Measurements from ENCODE around the gene SMIM1.
A peak's percentile ranks its signal among the peaks of the same experiment; 100 is the strongest.

The SMIM1 gene

DNA sequence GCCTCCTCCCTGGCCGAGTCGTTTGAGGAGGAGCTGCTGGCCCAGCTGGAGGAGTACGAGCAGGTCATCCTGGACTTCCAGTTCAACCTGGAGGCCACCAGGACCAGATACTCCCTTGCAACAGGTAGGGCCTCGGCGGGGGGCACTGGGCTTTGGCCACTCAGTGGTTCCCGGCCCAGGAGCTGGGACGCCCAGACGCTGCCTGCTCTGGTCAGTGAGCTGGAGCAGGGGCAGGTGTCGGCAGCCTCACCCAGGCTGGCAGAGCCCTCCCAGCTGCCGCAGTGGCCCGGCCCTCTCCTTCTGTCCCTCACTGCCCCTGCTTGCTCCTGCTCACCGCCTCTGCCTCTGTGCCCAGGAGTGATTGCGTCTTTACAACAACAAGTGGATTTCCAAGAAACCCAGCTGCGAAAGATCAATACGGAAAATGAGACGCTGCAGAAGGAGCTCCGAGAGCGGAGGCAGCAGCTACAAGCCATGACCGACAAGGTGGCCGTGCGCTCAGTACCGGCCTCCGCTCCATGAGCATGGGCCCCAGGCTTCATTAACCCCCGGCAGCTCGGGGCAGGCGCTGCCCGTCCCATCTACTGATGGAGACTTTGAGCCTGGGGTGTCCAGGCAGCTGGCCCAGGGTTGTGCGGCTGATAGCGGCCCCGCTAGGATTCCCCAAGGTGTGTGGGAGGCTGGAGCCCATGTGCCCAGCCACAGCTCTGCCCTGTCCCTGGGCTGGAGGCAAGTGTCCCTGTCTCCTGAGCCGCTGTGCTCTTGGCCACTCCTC is 9.0 kb upstream of the SMIM1 start:
- Histone ChIP-seq H3K36me3 (ENCODE audit: control insufficient read depth, insufficient read depth, low read length) (no peaks in the 10 kb centered on the region), H3K9ac (ENCODE audit: low read length) (no peak overlapping the region), H3K27me3 (ENCODE audit: control insufficient read depth, insufficient read depth, low read length) (peaks cover 9% of the 10 kb centered on the region), H3K4me3 (ENCODE audit: low read length) (no peak overlapping the region), H3K9me3 (ENCODE audit: control insufficient read depth, low read length) (no peaks in the 10 kb centered on the region), H3K4me1 (ENCODE audit: control insufficient read depth, insufficient read depth, low read length) (no peaks in the 10 kb centered on the region)

GRCh38 chr1:3767328-3767925 is 5.1 kb upstream of the SMIM1 start:
- no peaks in the 10 kb centered on the region for H3K36me3 ChIP-seq (ENCODE audit: control insufficient read depth, insufficient read depth, low read length)
- H3K4me1 ChIP-seq (ENCODE audit: control insufficient read depth, insufficient read depth, low read length) = peaks cover 8% of the 10 kb centered on the region
- H3K4me3 ChIP-seq (ENCODE audit: low read length) = no peak overlapping the region
- H3K27me3 ChIP-seq (ENCODE audit: control insufficient read depth, insufficient read depth, low read length) = peaks cover 19% of the 10 kb centered on the region
- H3K9me3 ChIP-seq (ENCODE audit: control insufficient read depth, low read length) = no peaks in the 10 kb centered on the region
- H3K9ac ChIP-seq (ENCODE audit: low read length) = no peak overlapping the region

GRCh38 chr1:3768811-3769390 is 3.6 kb upstream of the SMIM1 start:
- H3K36me3 ChIP-seq (ENCODE audit: control insufficient read depth, insufficient read depth, low read length) = no peaks in the 10 kb centered on the region
- H3K27me3 ChIP-seq (ENCODE audit: control insufficient read depth, insufficient read depth, low read length) = peaks cover 19% of the 10 kb centered on the region
- H3K9me3 ChIP-seq (ENCODE audit: control insufficient read depth, low read length) = no peaks in the 10 kb centered on the region
- no peak overlapping the region for H3K4me3 ChIP-seq (ENCODE audit: low read length)
- H3K4me1 ChIP-seq (ENCODE audit: control insufficient read depth, insufficient read depth, low read length) = peaks cover 15% of the 10 kb centered on the region
- H3K9ac ChIP-seq (ENCODE audit: low read length) = no peak overlapping the region

DNA sequence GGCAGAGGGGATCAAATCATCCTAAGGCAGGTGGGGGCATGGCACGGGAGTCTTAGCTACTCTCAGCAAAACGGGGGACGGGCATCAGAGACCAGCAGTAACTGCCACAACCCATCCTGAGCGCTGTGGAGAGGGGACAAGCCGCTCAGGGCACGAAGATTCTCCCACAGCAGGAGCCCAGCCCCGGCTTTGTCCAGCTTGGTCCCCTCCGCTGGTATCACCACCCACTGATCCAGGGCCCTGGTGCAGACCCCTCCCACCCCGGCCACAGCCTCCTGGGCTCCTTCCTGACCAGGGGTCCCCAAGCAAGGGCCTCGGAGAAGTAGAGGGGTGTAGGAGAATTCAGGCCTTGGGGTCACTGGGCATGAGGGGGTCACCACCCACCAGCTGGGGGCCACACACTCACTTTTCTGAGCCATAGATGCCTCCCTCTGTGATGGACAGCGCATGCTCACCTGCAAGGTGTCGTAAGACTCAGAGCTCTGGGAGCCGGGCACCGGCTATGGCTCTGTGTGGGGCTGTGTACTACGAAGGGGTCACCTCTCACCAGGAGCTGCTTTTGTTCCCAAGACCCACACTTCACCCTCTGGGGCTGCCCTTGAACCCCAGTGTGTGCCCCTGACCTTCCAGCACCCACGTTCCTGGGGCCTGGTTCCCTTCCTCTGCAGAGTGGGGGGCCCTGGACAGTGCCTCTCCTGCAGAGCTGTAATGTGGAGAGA is 2.3 kb upstream of the SMIM1 start:
- Histone ChIP-seq H3K36me3 (ENCODE audit: control insufficient read depth, insufficient read depth, low read length) (no peaks in the 10 kb centered on the region), H3K9ac (ENCODE audit: low read length) (no peak overlapping the region), H3K27me3 (ENCODE audit: control insufficient read depth, insufficient read depth, low read length) (peaks cover 22% of the 10 kb centered on the region), H3K4me1 (ENCODE audit: control insufficient read depth, insufficient read depth, low read length) (peaks cover 15% of the 10 kb centered on the region), H3K9me3 (ENCODE audit: control insufficient read depth, low read length) (no peaks in the 10 kb centered on the region), H3K4me3 (ENCODE audit: low read length) (no peak overlapping the region)

- H3K9ac ChIP-seq (ENCODE audit: low read length) = no peak overlapping the region
- no peaks in the 10 kb centered on the region for H3K9me3 ChIP-seq (ENCODE audit: control insufficient read depth, low read length)
- peaks cover 21% of the 10 kb centered on the region for H3K4me1 ChIP-seq (ENCODE audit: control insufficient read depth, insufficient read depth, low read length)
- peaks cover 22% of the 10 kb centered on the region for H3K27me3 ChIP-seq (ENCODE audit: control insufficient read depth, insufficient read depth, low read length)
- H3K4me3 ChIP-seq (ENCODE audit: low read length) = no peak overlapping the region
- H3K36me3 ChIP-seq (ENCODE audit: control insufficient read depth, insufficient read depth, low read length) = no peaks in the 10 kb centered on the region
Observed at GRCh38 chr1:3771108-3772026, 1.2 kb upstream of the SMIM1 start.

DNA sequence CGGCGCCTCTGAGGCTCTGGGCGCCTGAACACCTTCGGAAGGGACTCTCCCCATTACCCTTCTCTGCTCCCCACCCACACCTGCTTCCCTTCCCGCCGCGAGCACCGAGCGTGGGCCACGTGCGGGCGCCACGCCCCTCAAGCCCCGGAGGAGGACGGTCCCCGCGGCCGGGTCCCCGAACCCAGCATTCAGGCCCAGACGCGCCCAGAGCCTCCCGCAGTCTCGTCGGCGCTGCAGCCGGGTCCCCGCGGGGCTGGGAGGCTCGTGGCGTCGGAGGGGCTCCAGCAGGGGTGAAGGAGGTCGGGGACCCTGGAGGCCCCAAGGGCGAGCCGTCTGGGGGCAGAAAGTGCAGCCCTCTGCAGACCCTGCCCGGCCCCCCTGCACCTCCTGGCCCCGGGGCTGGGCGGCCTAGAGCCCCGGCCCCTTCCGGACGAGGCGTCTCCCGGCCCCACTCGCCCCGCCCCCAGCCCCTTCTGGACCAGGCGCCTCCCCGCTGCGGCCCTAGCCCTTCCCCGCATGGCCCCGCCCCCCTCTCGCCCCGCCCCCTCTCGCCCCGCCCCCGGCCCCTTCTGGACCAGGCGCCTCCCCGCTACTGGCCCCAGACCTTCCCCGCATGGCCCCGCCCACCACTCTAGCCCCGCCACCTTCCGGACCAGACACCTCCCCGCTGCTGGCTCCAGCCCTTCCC is 378 bp upstream of the SMIM1 start:
- H3K9ac ChIP-seq (ENCODE audit: low read length) = peak overlapping the region; percentile 8
- H3K27me3 ChIP-seq (ENCODE audit: control insufficient read depth, insufficient read depth, low read length) = peaks cover 22% of the 10 kb centered on the region
- no peaks in the 10 kb centered on the region for H3K9me3 ChIP-seq (ENCODE audit: control insufficient read depth, low read length)
- H3K36me3 ChIP-seq (ENCODE audit: control insufficient read depth, insufficient read depth, low read length) = no peaks in the 10 kb centered on the region
- peaks cover 23% of the 10 kb centered on the region for H3K4me1 ChIP-seq (ENCODE audit: control insufficient read depth, insufficient read depth, low read length)
- no peak overlapping the region for H3K4me3 ChIP-seq (ENCODE audit: low read length)

GRCh38 chr1:3773572-3774275 is 1.2 kb downstream of the SMIM1 start:
- H3K4me3 ChIP-seq (ENCODE audit: low read length) = no peak overlapping the region
- H3K4me1 ChIP-seq (ENCODE audit: control insufficient read depth, insufficient read depth, low read length) = peaks cover 23% of the 10 kb centered on the region
- no peak overlapping the region for H3K9ac ChIP-seq (ENCODE audit: low read length)
- H3K27me3 ChIP-seq (ENCODE audit: control insufficient read depth, insufficient read depth, low read length) = peaks cover 22% of the 10 kb centered on the region
- H3K9me3 ChIP-seq (ENCODE audit: control insufficient read depth, low read length) = no peaks in the 10 kb centered on the region
- H3K36me3 ChIP-seq (ENCODE audit: control insufficient read depth, insufficient read depth, low read length) = no peaks in the 10 kb centered on the region

- Histone ChIP-seq H3K9ac (ENCODE audit: low read length) (no peak overlapping the region), H3K4me1 (ENCODE audit: control insufficient read depth, insufficient read depth, low read length) (peaks cover 23% of the 10 kb centered on the region), H3K9me3 (ENCODE audit: control insufficient read depth, low read length) (no peaks in the 10 kb centered on the region), H3K4me3 (ENCODE audit: low read length) (no peak overlapping the region), H3K36me3 (ENCODE audit: control insufficient read depth, insufficient read depth, low read length) (no peaks in the 10 kb centered on the region), H3K27me3 (ENCODE audit: control insufficient read depth, insufficient read depth, low read length) (peaks cover 22% of the 10 kb centered on the region)
Observed at GRCh38 chr1:3774276-3774945, 1.9 kb downstream of the SMIM1 start.

DNA sequence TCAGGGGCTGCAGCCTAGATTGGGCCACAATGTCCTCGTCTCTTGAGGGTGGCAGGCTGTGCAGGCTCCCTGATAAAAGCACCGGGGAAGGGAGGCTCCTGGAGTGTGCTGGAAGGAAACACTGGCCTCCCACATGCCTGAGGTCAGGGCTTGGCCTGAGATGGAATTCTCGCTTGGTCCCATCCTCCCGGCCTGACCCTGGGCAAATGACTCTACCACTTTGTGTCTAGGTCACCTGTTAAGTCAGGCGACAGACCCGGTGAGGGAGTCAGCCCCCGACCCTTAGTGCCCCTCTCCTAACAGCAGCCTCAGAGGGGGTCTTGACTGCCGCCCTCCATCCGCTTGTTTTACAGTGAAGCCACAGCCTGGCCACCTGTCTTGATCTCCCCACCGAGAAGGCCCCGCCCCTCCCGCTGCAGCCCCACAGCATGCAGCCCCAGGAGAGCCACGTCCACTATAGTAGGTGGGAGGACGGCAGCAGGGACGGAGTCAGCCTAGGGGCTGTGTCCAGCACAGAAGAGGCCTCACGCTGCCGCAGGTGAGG is 2.5 kb downstream of the SMIM1 start:
- H3K36me3 ChIP-seq (ENCODE audit: control insufficient read depth, insufficient read depth, low read length) = no peaks in the 10 kb centered on the region
- no peaks in the 10 kb centered on the region for H3K9me3 ChIP-seq (ENCODE audit: control insufficient read depth, low read length)
- no peak overlapping the region for H3K4me3 ChIP-seq (ENCODE audit: low read length)
- no peak overlapping the region for H3K9ac ChIP-seq (ENCODE audit: low read length)
- peaks cover 23% of the 10 kb centered on the region for H3K4me1 ChIP-seq (ENCODE audit: control insufficient read depth, insufficient read depth, low read length)
- H3K27me3 ChIP-seq (ENCODE audit: control insufficient read depth, insufficient read depth, low read length) = peaks cover 21% of the 10 kb centered on the region

DNA sequence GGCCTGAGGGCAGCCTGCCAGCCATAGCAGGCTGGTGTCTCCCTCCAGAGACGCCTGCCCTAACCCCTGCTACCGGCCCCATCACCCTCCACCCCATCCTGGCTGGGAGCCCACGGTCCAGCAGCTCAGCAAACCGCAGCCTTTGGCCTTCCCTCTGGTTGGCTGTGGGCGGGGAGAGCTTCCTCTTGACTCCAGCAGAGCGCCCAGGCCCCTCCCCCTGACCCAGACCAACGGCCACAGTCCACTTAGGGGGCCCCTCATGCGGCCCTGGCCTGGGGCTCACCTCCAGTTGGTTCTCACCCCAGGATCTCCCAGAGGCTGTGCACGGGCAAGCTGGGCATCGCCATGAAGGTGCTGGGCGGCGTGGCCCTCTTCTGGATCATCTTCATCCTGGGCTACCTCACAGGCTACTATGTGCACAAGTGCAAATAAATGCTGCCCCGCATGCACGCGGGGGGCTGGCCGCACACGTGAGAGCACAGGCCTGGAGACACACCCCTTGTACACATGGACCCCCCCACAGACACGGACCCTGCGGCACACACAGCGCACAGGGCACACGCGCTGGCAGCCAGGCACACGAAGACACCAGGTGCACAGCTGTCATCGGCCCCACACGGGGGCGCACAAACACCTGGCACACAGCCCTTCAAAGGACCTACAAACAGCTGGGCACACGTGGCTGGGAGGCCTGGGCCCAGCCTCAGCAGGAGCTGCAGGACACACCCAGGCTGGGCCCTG is 3.1 kb downstream of the SMIM1 start:
- Histone ChIP-seq H3K36me3 (ENCODE audit: control insufficient read depth, insufficient read depth, low read length) (no peaks in the 10 kb centered on the region), H3K4me3 (ENCODE audit: low read length) (no peak overlapping the region), H3K9ac (ENCODE audit: low read length) (no peak overlapping the region), H3K9me3 (ENCODE audit: control insufficient read depth, low read length) (no peaks in the 10 kb centered on the region), H3K27me3 (ENCODE audit: control insufficient read depth, insufficient read depth, low read length) (peaks cover 14% of the 10 kb centered on the region), H3K4me1 (ENCODE audit: control insufficient read depth, insufficient read depth, low read length) (peaks cover 23% of the 10 kb centered on the region)

Measured in mucosa of stomach (tissue), 1 donor.